Upper lobe of left lung (tissue), 4 donors: ENCODE data around the gene ZDHHC14.

Experiments
- POLR2A ChIP-seq, 4 donors: fragments of 450-650 bp; IDR thresholded peaks; one replicate each; pipeline ENCODE4 v1.5.1; 2016 to 2017; ENCODE audit warnings: antibody characterized with exemption in 4 of 4, mild to moderate bottlenecking in 2 of 4
- TF ChIP-seq, protein P1 (sequence below), 6 experiments: fragments of 450-650 bp in 4 of 6; fragments of 200-600 bp in 2 of 6; sonication (generic) in 2 of 6; IDR thresholded peaks; one replicate each; pipeline ENCODE4 v1.5.1; 2016 to 2019; ENCODE audit warnings: antibody characterized with exemption in 6 of 6

DNA sequence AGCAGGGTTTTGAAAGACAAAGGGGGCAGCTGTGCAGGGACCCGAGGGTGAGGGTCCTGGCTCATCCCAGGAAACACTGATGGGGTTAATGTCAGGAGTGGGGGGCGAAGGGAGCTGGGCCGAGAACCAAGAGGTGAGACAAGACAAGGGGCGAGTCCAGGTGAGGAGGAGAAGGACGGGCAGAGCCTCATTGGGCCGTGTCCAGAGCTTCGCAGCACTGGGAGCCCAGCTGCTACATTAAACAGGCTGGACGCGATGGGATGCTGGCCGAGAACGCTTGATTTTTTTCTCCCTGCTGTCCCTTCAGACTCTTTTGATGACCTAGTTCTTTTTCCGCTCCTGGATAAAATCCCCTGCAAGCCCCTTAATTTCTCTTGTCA is 269.3 kb downstream of the ZDHHC14 start:
- no peak for TF ChIP-seq POLR2A (IDR thresholded peaks at IDR 0.05)
- TF ChIP-seq, protein P1, sequence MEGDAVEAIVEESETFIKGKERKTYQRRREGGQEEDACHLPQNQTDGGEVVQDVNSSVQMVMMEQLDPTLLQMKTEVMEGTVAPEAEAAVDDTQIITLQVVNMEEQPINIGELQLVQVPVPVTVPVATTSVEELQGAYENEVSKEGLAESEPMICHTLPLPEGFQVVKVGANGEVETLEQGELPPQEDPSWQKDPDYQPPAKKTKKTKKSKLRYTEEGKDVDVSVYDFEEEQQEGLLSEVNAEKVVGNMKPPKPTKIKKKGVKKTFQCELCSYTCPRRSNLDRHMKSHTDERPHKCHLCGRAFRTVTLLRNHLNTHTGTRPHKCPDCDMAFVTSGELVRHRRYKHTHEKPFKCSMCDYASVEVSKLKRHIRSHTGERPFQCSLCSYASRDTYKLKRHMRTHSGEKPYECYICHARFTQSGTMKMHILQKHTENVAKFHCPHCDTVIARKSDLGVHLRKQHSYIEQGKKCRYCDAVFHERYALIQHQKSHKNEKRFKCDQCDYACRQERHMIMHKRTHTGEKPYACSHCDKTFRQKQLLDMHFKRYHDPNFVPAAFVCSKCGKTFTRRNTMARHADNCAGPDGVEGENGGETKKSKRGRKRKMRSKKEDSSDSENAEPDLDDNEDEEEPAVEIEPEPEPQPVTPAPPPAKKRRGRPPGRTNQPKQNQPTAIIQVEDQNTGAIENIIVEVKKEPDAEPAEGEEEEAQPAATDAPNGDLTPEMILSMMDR (IDR thresholded peaks at IDR 0.05): no peak
